ENCODE data around the gene SDC4.

SDC4 gene, protein sequence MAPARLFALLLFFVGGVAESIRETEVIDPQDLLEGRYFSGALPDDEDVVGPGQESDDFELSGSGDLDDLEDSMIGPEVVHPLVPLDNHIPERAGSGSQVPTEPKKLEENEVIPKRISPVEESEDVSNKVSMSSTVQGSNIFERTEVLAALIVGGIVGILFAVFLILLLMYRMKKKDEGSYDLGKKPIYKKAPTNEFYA

DNA sequence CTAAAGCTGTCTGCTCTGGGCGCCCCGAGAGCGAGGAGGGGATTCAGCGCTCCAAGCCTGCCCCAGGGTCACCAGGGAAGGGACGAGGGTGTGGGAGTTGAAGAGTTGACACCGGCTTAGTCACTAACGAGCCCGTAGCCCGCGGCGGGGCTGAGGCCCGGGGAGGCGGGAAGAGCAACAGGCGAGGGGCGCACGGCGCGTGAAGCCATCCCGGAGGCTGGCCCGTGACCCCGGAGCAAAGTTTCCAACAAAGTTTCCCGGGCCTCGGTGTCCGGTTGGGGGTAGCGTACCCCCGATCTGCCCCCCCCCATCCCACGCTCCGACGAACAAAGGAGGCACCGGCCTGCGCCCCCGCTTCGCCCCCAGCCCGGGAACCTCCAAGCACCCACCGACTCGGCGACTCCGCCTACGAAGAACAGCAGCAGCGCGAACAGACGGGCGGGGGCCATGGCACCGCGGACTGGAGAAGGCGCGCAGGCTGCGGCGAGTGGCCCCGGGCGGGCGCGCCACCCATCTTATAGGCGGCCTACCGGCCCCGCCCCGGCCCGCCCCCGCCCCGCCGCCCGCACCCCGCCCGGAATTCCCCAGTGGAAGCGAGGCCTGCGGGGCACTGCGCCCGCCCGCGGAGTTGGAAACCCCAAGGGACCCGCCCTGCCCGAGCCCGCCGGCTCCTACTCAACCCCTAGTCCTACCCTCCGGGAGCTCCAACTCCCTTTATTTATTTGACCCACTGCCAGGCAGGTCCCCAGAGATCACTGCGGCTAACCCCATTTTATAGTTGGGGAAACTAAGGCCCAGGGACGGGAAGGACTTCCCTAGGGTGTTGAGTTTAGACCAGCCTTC is at the start of gene SDC4:
SDC4 (minus strand) TSS at position 489 of the 843 bp plus-strand sequence; CDS start at position 449, 40 bp downstream.
- TF ChIP-seq, protein P1, sequence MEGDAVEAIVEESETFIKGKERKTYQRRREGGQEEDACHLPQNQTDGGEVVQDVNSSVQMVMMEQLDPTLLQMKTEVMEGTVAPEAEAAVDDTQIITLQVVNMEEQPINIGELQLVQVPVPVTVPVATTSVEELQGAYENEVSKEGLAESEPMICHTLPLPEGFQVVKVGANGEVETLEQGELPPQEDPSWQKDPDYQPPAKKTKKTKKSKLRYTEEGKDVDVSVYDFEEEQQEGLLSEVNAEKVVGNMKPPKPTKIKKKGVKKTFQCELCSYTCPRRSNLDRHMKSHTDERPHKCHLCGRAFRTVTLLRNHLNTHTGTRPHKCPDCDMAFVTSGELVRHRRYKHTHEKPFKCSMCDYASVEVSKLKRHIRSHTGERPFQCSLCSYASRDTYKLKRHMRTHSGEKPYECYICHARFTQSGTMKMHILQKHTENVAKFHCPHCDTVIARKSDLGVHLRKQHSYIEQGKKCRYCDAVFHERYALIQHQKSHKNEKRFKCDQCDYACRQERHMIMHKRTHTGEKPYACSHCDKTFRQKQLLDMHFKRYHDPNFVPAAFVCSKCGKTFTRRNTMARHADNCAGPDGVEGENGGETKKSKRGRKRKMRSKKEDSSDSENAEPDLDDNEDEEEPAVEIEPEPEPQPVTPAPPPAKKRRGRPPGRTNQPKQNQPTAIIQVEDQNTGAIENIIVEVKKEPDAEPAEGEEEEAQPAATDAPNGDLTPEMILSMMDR (IDR thresholded peaks at IDR 0.05; ENCODE audit: low read depth, low read length, missing control alignments), result no peak
- no peak for DNase-seq (ENCODE audit: extremely low read depth, low read depth)
- peak within 1 kb of the TSS; percentile 75 for H3K4me3 ChIP-seq (replicated peaks; ENCODE audit: low read depth, low read length)

DNA sequence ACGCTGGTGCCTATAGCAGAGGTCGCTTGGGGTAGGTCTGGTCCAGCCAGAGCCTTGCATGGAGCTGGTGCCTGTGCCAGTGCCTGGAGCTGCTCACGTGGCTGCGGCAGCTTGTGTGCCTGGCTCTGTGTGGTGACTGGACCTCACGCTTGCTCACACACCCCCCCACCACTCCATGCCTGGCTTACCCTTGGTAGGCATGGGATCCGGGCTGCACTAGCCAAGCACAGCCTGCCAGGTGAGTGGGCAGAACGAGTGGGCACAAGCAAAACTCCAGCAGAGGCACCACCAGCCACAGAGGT is 46.8 kb upstream of the SDC4 start:
- H3K4me3 ChIP-seq (replicated peaks; ENCODE audit: low read depth, low read length), result no peak overlapping the region
- DNase-seq (ENCODE audit: extremely low read depth, low read depth), result no peak
- TF ChIP-seq, protein P1 (IDR thresholded peaks at IDR 0.05; ENCODE audit: low read depth, low read length, missing control alignments), result no peak

DNA sequence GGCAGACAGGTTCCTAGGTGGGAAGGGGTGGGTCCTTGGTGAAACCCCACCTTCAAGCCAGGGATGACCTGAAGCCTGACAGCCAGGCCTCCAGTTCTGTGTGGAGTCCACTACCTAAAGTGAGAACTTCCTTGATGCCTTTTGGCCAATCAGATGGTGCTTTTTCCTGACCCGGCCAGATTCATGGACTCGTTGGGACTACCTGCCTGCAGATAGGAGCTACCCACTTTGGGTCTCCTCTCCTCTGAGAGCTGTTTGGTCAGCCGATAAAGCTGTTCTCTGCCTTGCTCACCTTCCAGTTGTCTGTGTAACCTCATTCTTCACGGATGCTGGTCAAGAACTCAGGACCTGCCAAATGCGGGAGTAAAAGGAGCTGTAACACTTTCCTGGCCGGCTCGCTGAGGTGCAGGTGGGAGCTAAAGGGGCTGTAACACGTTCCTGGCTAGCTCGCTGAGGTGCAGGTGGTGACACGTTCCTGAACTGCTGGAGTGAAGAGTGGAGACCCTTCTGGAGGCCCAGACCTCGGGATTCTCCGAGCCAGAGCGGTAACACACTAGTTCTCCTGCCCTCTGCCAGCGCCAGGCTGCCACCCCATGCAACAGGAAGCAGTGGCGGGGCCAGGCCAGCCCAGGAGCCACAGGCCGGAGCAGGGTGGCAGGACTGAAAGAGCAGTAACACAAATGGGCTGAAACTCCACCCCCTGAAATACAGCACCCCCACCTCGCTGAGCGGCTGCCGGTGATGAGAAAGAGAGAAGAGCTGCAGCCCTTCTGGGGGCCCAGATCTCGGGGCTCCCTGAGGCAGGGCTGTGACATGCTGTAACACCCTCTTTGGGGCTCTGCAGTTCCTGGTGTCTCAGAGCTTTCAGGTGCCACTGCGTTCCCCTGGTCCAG is 46.2 kb upstream of the SDC4 start:
- TF ChIP-seq, protein P1 (IDR thresholded peaks at IDR 0.05; ENCODE audit: low read depth, low read length, missing control alignments), result no peak
- DNase-seq (ENCODE audit: extremely low read depth, low read depth), result no peak
- no peak overlapping the region for H3K4me3 ChIP-seq (replicated peaks; ENCODE audit: low read depth, low read length)

DNA sequence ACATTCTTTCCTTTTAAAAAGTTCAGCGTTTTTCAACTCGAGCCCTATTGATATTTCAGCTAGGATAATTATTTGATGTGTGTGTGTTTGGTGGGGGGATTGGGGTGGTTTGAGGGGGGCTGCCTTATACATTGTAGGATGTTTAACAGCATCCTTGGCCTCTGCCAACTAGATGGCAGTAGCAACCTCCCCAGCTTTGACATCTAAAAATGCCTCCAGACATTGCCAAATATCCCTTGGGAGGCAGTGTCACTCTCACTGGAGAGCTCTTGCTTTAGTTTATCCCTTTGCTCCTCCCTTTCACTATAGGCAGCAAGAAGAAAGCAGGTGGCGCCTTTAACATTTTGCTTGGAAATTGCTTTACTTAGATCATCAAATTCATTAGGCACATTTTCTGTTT is 44.5 kb upstream of the SDC4 start:
- no peak for DNase-seq (ENCODE audit: extremely low read depth, low read depth)
- TF ChIP-seq, protein P1 (IDR thresholded peaks at IDR 0.05; ENCODE audit: low read depth, low read length, missing control alignments), result no peak
- no peak overlapping the region for H3K4me3 ChIP-seq (replicated peaks; ENCODE audit: low read depth, low read length)

DNA sequence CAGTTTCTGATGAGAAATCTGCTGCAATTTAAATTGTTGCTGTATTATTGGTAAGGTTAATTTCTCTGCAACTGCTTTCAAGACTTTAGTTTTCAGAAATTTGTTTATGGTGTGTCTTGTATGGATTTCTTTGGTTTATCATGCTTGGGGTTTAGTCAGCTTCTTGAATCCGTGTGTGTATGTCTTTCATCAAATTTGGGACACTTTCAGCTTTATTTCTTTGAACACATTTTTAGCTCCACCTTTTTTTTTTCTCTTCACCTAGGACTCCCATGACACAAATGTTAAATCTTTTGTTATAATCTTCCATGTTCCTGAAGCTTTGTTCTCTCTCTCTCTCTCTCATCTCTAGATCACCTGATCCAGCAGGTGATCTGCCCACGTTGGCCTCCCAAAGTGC is 43.3 kb upstream of the SDC4 start:
- TF ChIP-seq, protein P1 (IDR thresholded peaks at IDR 0.05; ENCODE audit: low read depth, low read length, missing control alignments), result no peak
- no peak for DNase-seq (ENCODE audit: extremely low read depth, low read depth)
- no peak overlapping the region for H3K4me3 ChIP-seq (replicated peaks; ENCODE audit: low read depth, low read length)

DNA sequence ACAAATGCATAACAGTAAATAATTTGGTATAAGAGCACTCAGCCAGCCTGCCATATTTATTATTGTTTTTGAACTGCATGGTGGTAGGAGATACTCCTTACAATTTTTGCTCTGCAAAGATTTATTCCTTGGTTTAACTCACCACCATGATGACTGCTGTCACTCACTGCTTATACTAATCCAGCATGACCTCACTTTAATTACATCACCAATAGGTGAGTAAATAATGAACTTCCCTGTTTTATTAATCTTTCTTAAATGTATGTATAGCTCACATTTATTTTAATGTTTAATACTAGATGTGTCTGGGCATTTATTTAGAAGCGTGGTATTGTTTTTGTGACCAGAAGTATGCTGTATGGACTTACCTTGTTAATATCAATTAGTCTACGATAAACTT is 42.7 kb upstream of the SDC4 start:
- DNase-seq (ENCODE audit: extremely low read depth, low read depth), result no peak
- H3K4me3 ChIP-seq (replicated peaks; ENCODE audit: low read depth, low read length), result no peak overlapping the region
- TF ChIP-seq, protein P1 (IDR thresholded peaks at IDR 0.05; ENCODE audit: low read depth, low read length, missing control alignments), result no peak

All from HFF-Myc (cell line).